GM23248 (cell line): ENCODE measurements around the gene SNTG2. TPM values are rescaled to one million over a fixed set of nuclear protein-coding genes. Genes with fewer than 3 reads are reported as not detected.

Experiments used
- DNase-seq: peaks from one replicate; pipeline ENCODE4 v3.0.0-alpha.2; 2015
- H2AFZ ChIP-seq: fragments of 200-600 bp; sonication (generic); 2 replicates; pipeline ENCODE4 v1.6.1; 2016; ENCODE audit warnings: antibody characterized with exemption
- H3F3A ChIP-seq: fragments of 200-600 bp; sonication (generic); 2 replicates; pipeline ENCODE4 v1.6.1; 2016; ENCODE audit warnings: mild to moderate bottlenecking, antibody characterized with exemption, mixed run types; ENCODE audit not compliant: insufficient read depth
- H3K27ac ChIP-seq: fragments of 200-600 bp; sonication (generic); 2 replicates; pipeline ENCODE4 v1.5.1; 2016; ENCODE audit warnings: mild to moderate bottlenecking
- H3K27me3 ChIP-seq: fragments of 200-600 bp; sonication (generic); replicated peaks from 2 replicates; pipeline ENCODE4 v1.6.1; 2016; ENCODE audit warnings: mild to moderate bottlenecking; ENCODE audit not compliant: insufficient read depth
- H3K36me3 ChIP-seq: fragments of 200-600 bp; sonication (generic); 2 replicates; pipeline ENCODE4 v1.6.1; 2016; ENCODE audit warnings: low read depth, mild to moderate bottlenecking
- H3K4me1 ChIP-seq: fragments of 200-600 bp; sonication (generic); 2 replicates; pipeline ENCODE4 v1.6.1; 2016; ENCODE audit warnings: mild to moderate bottlenecking; ENCODE audit not compliant: insufficient read depth
- H3K4me2 ChIP-seq: fragments of 200-600 bp; sonication (generic); one replicate; pipeline ENCODE4 v1.6.1; 2016; ENCODE audit warnings: mild to moderate bottlenecking; ENCODE audit not compliant: unreplicated experiment
- H3K4me3 ChIP-seq: fragments of 200-600 bp; sonication (generic); 2 replicates; pipeline ENCODE4 v1.5.1; 2016; ENCODE audit warnings: mild to moderate bottlenecking
- H3K79me2 ChIP-seq: fragments of 200-600 bp; sonication (generic); 2 replicates; pipeline ENCODE4 v1.6.1; 2016; ENCODE audit warnings: mild to moderate bottlenecking; ENCODE audit not compliant: insufficient read depth
- H3K9ac ChIP-seq: fragments of 200-600 bp; sonication (generic); 2 replicates; pipeline ENCODE4 v1.6.1; 2016; ENCODE audit warnings: mild to moderate bottlenecking
- H3K9me2 ChIP-seq: fragments of 200-600 bp; sonication (generic); 2 replicates; pipeline ENCODE4 v1.6.1; 2016; ENCODE audit warnings: mixed run types, mild to moderate bottlenecking, moderate library complexity; ENCODE audit not compliant: insufficient read depth
- H3K9me3 ChIP-seq: fragments of 200-600 bp; sonication (generic); one replicate; pipeline ENCODE4 v1.6.1; 2017; ENCODE audit warnings: low read depth
- H4K20me1 ChIP-seq: fragments of 200-600 bp; sonication (generic); 2 replicates; pipeline ENCODE4 v1.6.0; 2016; ENCODE audit not compliant: insufficient read depth
- EZH2 ChIP-seq: fragments of 200-600 bp; sonication (generic); IDR thresholded peaks from 2 replicates; pipeline ENCODE4 v1.6.1; 2018; ENCODE audit warnings: antibody characterized with exemption, mild to moderate bottlenecking; ENCODE audit not compliant: insufficient read depth, poor library complexity, severe bottlenecking
- EZH2phosphoT487 ChIP-seq: fragments of 200-600 bp; sonication (generic); IDR thresholded peaks from 2 replicates; pipeline ENCODE4 v1.6.1; 2018; ENCODE audit warnings: antibody characterized with exemption, moderate library complexity, mild to moderate bottlenecking, low read depth; ENCODE audit not compliant: insufficient read depth
- WGBS, 2 experiments: methylation state at CpG; one replicate each; pipeline ENCODE4 v1.1.6; 2015 to 2017; ENCODE audit warnings: low lambda C conversion rate in 2 of 2, low coverage in 1 of 2; ENCODE audit errors: missing lambda C conversion rate in 2 of 2; 5-methylcytosine and 5-hydroxymethylcytosine counted together
- in situ Hi-C: fragments of 300-500 bp; cut with MboI; formaldehyde crosslinking; loops from 2 replicates; pipeline ENCODE4 v1.15.0; 2020
- polyA plus RNA-seq: library from polyadenylated mRNA; unstranded; fragments of >200 nt; fragmentation: Nextera tagmentation; extraction: Ambion mirVana; gene quantifications from 2 replicates; pipeline ENCODE4 v1.2.1, GENCODE V29; 2016
- total RNA-seq: library from RNA; depleted of rRNA; stranded (reverse); fragments of >200 nt; shearing (Covaris generic); gene quantifications from 2 replicates; pipeline ENCODE4 v1.2.3, GENCODE V29; 2014

Gene SNTG2
- total and polyA plus RNA-seq, 2 experiments from 2014 or later: not detected

- TF ChIP-seq EZH2phosphoT487 (no peak), EZH2 (no peak)
- in situ Hi-C loops: no loop called here
- no peak overlapping the region for H3K4me3 ChIP-seq
- H3K4me2 ChIP-seq: no peak overlapping the region
- no peaks in the 10 kb centered on the region for H3K36me3 ChIP-seq
- no peaks in the 10 kb centered on the region for H3K79me2 ChIP-seq
- no peak overlapping the region for H3K9ac ChIP-seq
- peaks cover 13% of the 10 kb centered on the region; the same call in 1 of the 2 replicates for H3K27me3 ChIP-seq
- no peaks in the 10 kb centered on the region for H3K9me2 ChIP-seq
- WGBS, 2 experiments: 61 to 62% methylated on average over 13 of the region's 13 CpGs
- H4K20me1 ChIP-seq: no peaks in the 10 kb centered on the region
- DNase-seq: no peak
- no peaks in the 10 kb centered on the region for H3K4me1 ChIP-seq
- H3K27ac ChIP-seq: no peak overlapping the region
- H3K9me3 ChIP-seq: no peaks in the 10 kb centered on the region
- H2AFZ ChIP-seq: no peak overlapping the region
- no peaks in the 10 kb centered on the region for H3F3A ChIP-seq
These were observed 29.6 kb upstream of the SNTG2 start for GRCh38 chr2:920999-921398.

GRCh38 chr2:922185-922584 is 28.5 kb upstream of the SNTG2 start:
- Histone ChIP-seq H3K4me3 (no peak overlapping the region), H3K27me3 (peaks cover 13% of the 10 kb centered on the region; the same call in 1 of the 2 replicates), H3K9ac (no peak overlapping the region), H3K79me2 (no peaks in the 10 kb centered on the region), H3K9me3 (no peaks in the 10 kb centered on the region), H3K4me2 (no peak overlapping the region), H3K36me3 (no peaks in the 10 kb centered on the region), H4K20me1 (no peaks in the 10 kb centered on the region), H2AFZ (no peak overlapping the region), H3F3A (no peaks in the 10 kb centered on the region), H3K27ac (no peak overlapping the region), H3K4me1 (no peaks in the 10 kb centered on the region), H3K9me2 (no peaks in the 10 kb centered on the region)
- TF ChIP-seq EZH2 (no peak), EZH2phosphoT487 (no peak)
- no peak for DNase-seq
- WGBS, 2 experiments: 55 to 56% methylated on average over 10 of the region's 10 CpGs
- in situ Hi-C loops: no loop called here

GRCh38 chr2:923832-924601 is 26.6 kb upstream of the SNTG2 start:
- Histone ChIP-seq H3K79me2 (no peaks in the 10 kb centered on the region), H3K9ac (no peak overlapping the region), H3K36me3 (no peaks in the 10 kb centered on the region), H2AFZ (no peak overlapping the region), H3K4me2 (no peak overlapping the region), H3F3A (no peaks in the 10 kb centered on the region), H3K9me2 (no peaks in the 10 kb centered on the region), H3K27me3 (peaks cover 13% of the 10 kb centered on the region; the same call in 1 of the 2 replicates), H3K4me1 (no peaks in the 10 kb centered on the region), H4K20me1 (no peaks in the 10 kb centered on the region), H3K27ac (no peak overlapping the region), H3K4me3 (no peak overlapping the region), H3K9me3 (no peaks in the 10 kb centered on the region)
- in situ Hi-C loops: no loop called here
- no peak for TF ChIP-seq EZH2
- TF ChIP-seq EZH2phosphoT487: no peak
- DNase-seq: no peak
- 19 to 21% methylated on average over 8 of the region's 8 CpGs for WGBS, 2 experiments

GRCh38 chr2:924701-925100 is 25.9 kb upstream of the SNTG2 start:
- Histone ChIP-seq H3K36me3 (no peaks in the 10 kb centered on the region), H3F3A (no peaks in the 10 kb centered on the region), H3K4me2 (no peak overlapping the region), H4K20me1 (no peaks in the 10 kb centered on the region), H3K9me3 (no peaks in the 10 kb centered on the region), H2AFZ (no peak overlapping the region), H3K9ac (no peak overlapping the region), H3K27ac (no peak overlapping the region), H3K27me3 (peaks cover 13% of the 10 kb centered on the region; the same call in 1 of the 2 replicates), H3K4me3 (no peak overlapping the region), H3K4me1 (no peaks in the 10 kb centered on the region), H3K79me2 (no peaks in the 10 kb centered on the region), H3K9me2 (no peaks in the 10 kb centered on the region)
- in situ Hi-C loops: no loop called here
- no peak for TF ChIP-seq EZH2phosphoT487
- TF ChIP-seq EZH2: no peak
- 40% methylated on average over 5 of the region's 5 CpGs for WGBS, 2 experiments
- no peak for DNase-seq

GRCh38 chr2:925309-925708 is 25.3 kb upstream of the SNTG2 start:
- Histone ChIP-seq H3K9me2 (no peaks in the 10 kb centered on the region), H3K79me2 (no peaks in the 10 kb centered on the region), H3K27me3 (peaks cover 13% of the 10 kb centered on the region; the same call in 1 of the 2 replicates), H2AFZ (no peak overlapping the region), H3K4me2 (no peak overlapping the region), H3K27ac (no peak overlapping the region), H3K36me3 (no peaks in the 10 kb centered on the region), H3F3A (no peaks in the 10 kb centered on the region), H4K20me1 (no peaks in the 10 kb centered on the region), H3K4me3 (no peak overlapping the region), H3K9ac (no peak overlapping the region), H3K4me1 (no peaks in the 10 kb centered on the region), H3K9me3 (no peaks in the 10 kb centered on the region)
- WGBS, 2 experiments: 28 to 33% methylated on average over 4 of the region's 4 CpGs
- no peak for TF ChIP-seq EZH2phosphoT487
- TF ChIP-seq EZH2: no peak
- in situ Hi-C loops: no loop called here
- DNase-seq: no peak
